Naive thymus-derived CD8-positive, alpha-beta T cell (primary cell): Measurements from ENCODE around the gene TXNDC17. TPM values are rescaled to one million over a fixed set of nuclear protein-coding genes. Genes with fewer than 3 reads are reported as not detected.

Experiments
- ATAC-seq, 2 donors: fragments of 150-1000 bp; cut with Tn5 transposase in 1 of 2; sonication (Bioruptor Pico), chemical (Tn5 transposase) in 1 of 2; 1 replicate in 1 of 2; 2 replicates in 1 of 2; pipeline ENCODE4 v1.10.0; 2021; ENCODE audit warnings: mild to moderate bottlenecking in 2 of 2, moderate library complexity in 2 of 2
- POLR2A ChIA-PET: fragments of 350-600 bp; sonication (Branson Sonifier 250); formaldehyde crosslinking; loops from one replicate; lab custom pipeline; 2021; ENCODE audit warnings: antibody characterized with exemption; lab: Charles Lee
- DNase-seq, 10 donors: peaks; one replicate each; pipeline versions ENCODE4 v3.0.0 to v3.0.0-alpha.2; 2020 to 2022
- H3K27ac Mint-ChIP-seq, 10 donors: one replicate each; pipeline ENCODE4 v1.8.0; 2020 to 2022; ENCODE audit warnings: mild to moderate bottlenecking in 10 of 10, mixed read lengths in 10 of 10, moderate library complexity in 4 of 10, inconsistent platforms in 1 of 10
- H3K27me3 Mint-ChIP-seq, 5 donors: one replicate each; pipeline ENCODE4 v1.8.0; 2021 to 2022; ENCODE audit warnings: mixed read lengths in 5 of 5
- H3K36me3 Mint-ChIP-seq, 3 donors: one replicate each; pipeline ENCODE4 v1.8.0; 2020 to 2022; ENCODE audit warnings: mixed read lengths in 3 of 3, mild to moderate bottlenecking in 2 of 3, inconsistent platforms in 1 of 3
- H3K4me1 Mint-ChIP-seq, 4 donors: one replicate each; pipeline ENCODE4 v1.8.0; 2021 to 2022; ENCODE audit warnings: mixed read lengths in 4 of 4
- H3K4me3 Mint-ChIP-seq, 10 donors: one replicate each; pipeline ENCODE4 v1.8.0; 2020 to 2022; ENCODE audit warnings: mild to moderate bottlenecking in 10 of 10, mixed read lengths in 10 of 10, moderate library complexity in 6 of 10, inconsistent platforms in 1 of 10
- H3K9me3 Mint-ChIP-seq, 9 donors: one replicate each; pipeline ENCODE4 v1.8.0; 2020 to 2022; ENCODE audit warnings: mixed read lengths in 9 of 9, mild to moderate bottlenecking in 3 of 9, inconsistent platforms in 1 of 9, moderate library complexity in 1 of 9
- polyA plus RNA-seq, 3 donors: library from polyadenylated mRNA; unstranded; fragments of 300-500 nt; fragmentation: Illumina TruSeq; gene quantifications; one replicate each; pipeline ENCODE4 v1.2.3, GENCODE V29; 2021
- total RNA-seq, 8 experiments: library from RNA in 2 of 8; stranded (reverse) in 2 of 8; gene quantifications; one replicate each; pipeline ENCODE4 v1.2.3 and lab custom pipeline; 2021 to 2026

TXNDC17 gene
- total and polyA plus RNA-seq, 5 experiments from 2014 or later = 17.2 to 73.5 (median 48.7) TPM

DNA sequence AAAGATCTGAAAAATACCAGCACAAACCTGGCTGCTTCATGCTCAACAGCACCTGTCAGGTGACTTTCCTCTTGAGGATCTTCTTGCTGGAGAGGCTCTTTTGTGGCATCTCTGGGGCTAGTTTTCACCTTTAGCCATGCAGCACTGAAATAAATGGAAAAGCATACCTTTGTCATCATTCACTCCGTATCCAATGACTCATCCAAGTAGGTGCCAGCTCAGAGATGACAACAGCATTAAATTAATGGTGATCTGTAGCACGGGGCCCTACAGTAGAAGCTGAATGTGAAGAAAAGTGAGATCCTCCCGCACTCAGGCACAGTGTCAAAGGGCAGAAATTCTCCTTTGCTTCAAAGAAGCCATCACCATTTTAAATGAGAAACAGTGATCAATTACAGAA lies 32.5 kb upstream of the TXNDC17 start:
- Mint-ChIP-seq H3K4me3 (no peak overlapping the region), H3K9me3 (peaks cover 0 to 1% (median 0%) of the 10 kb centered on the region in 9 donors), H3K27ac (no peak overlapping the region), H3K4me1 (peaks cover 0 to 3% (median 0%) of the 10 kb centered on the region in 4 donors), H3K27me3 (no peaks in the 10 kb centered on the region), H3K36me3 (peaks cover 0 to 90% (median 30%) of the 10 kb centered on the region in 3 donors)
- DNase-seq (no peak), ATAC-seq (no peak)
- POLR2A ChIA-PET = interaction anchor here (0.6 kb wide), 1 partner anchor 42 kb away, joined by 4 read pairs; no protein-coding TSS in a partner anchor

DNA sequence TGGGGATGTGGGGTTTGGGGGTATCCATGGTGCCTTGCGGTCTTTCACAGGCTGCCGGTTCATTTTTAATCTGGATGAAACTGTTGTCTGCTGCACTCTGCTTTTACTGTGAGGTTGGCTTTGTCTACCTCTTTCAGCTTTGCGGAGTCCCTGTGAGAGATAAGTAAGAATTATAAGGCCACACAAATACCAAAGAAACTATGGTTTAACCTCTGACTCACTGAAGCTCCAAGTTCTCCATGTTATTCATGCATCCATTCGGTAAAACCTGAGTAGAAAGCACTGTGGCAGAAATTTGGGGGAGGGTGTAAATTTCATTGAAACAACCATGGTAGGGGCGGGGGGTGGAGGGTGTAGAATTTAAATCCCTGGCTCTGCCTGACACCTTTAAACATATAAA lies 30.8 kb upstream of the TXNDC17 start:
- peaks cover 0 to 89% (median 31%) of the 10 kb centered on the region in 3 donors for H3K36me3 Mint-ChIP-seq
- ATAC-seq = no peak
- no peak overlapping the region for H3K27ac Mint-ChIP-seq
- H3K27me3 Mint-ChIP-seq = no peaks in the 10 kb centered on the region
- H3K4me1 Mint-ChIP-seq = peaks cover 0 to 5% (median 0%) of the 10 kb centered on the region in 4 donors
- no peak for DNase-seq
- H3K4me3 Mint-ChIP-seq = no peak overlapping the region
- POLR2A ChIA-PET = interaction anchor here (1.2 kb wide), 1 partner anchor 30 kb away, joined by 4 read pairs; the partner anchor contains the start of gene KIAA0753
- peaks cover 0 to 1% (median 0%) of the 10 kb centered on the region in 9 donors for H3K9me3 Mint-ChIP-seq

GRCh38 chr17:6611231-6611630 lies 29.6 kb upstream of the TXNDC17 start:
- POLR2A ChIA-PET = no interaction called here
- DNase-seq (no peak), ATAC-seq (no peak)
- Mint-ChIP-seq H3K9me3 (peaks cover 0 to 1% (median 0%) of the 10 kb centered on the region in 9 donors), H3K4me1 (peaks cover 0 to 5% (median 0%) of the 10 kb centered on the region in 4 donors), H3K4me3 (no peak overlapping the region), H3K27me3 (no peaks in the 10 kb centered on the region), H3K36me3 (peaks cover 0 to 81% (median 31%) of the 10 kb centered on the region in 3 donors), H3K27ac (no peak overlapping the region)

DNA sequence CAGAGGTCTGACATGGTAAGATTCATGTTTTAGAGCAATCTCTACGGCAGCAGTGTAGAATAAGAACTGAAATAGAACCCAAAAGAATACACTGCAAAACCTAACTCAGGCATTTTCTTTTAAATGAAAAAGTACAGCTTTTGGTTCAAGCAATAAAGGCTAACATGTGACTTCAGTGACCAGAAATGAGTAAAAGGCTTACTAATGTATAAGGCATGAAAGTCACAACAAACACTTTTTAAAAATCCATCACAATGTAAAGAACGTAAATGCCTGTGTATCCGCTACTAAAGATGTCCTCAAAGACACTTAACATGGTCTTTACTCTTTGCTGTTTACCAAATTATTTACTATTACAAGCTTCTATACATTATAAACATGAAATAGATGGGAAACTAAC lies 16.9 kb upstream of the TXNDC17 start:
- POLR2A ChIA-PET = no interaction called here

GRCh38 chr17:6626616-6627015 lies 14.2 kb upstream of the TXNDC17 start:
- POLR2A ChIA-PET = no interaction called here
- no peak overlapping the region for H3K27ac Mint-ChIP-seq
- no peaks in the 10 kb centered on the region for H3K27me3 Mint-ChIP-seq
- H3K9me3 Mint-ChIP-seq = no peaks in the 10 kb centered on the region
- H3K4me3 Mint-ChIP-seq = no peak overlapping the region
- ATAC-seq = no peak
- no peak for DNase-seq
- peaks cover 8 to 92% (median 26%) of the 10 kb centered on the region in 3 donors for H3K36me3 Mint-ChIP-seq
- peaks cover 5 to 13% (median 12%) of the 10 kb centered on the region in 4 donors for H3K4me1 Mint-ChIP-seq

More for the DNA sequence above, 16.9 kb upstream of the TXNDC17 start:
- ATAC-seq (no peak), DNase-seq (no peak)
- no peaks in the 10 kb centered on the region for H3K9me3 Mint-ChIP-seq
- no peak overlapping the region for H3K27ac Mint-ChIP-seq
- H3K36me3 Mint-ChIP-seq = peaks cover 7 to 88% (median 22%) of the 10 kb centered on the region in 3 donors
- no peak overlapping the region for H3K4me3 Mint-ChIP-seq
- H3K27me3 Mint-ChIP-seq = no peaks in the 10 kb centered on the region
- peaks cover 0 to 7% (median 2%) of the 10 kb centered on the region in 4 donors for H3K4me1 Mint-ChIP-seq

DNA sequence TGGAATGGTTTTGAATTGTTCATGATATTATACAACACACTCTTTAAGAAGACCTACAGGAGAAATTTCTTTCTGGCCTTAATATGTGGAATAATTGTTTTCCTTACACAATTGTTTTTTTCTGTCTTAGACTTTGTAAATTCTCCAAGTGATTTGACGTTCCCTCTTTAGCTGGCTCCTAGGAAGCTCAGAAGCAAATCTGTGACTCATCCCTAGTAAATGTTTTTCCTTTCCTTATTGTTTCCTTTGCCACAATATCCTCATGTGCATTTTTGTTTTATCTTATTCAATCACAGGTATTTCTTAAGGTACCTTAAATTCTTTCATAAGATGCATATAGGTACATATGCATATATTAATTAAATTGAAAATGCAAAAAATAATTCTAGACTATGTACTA lies 13.8 kb upstream of the TXNDC17 start:
- Mint-ChIP-seq H3K9me3 (no peaks in the 10 kb centered on the region), H3K36me3 (peaks cover 8 to 92% (median 26%) of the 10 kb centered on the region in 3 donors), H3K27ac (no peak overlapping the region), H3K4me3 (no peak overlapping the region), H3K4me1 (peaks cover 5 to 13% (median 13%) of the 10 kb centered on the region in 4 donors), H3K27me3 (no peaks in the 10 kb centered on the region)
- POLR2A ChIA-PET = no interaction called here
- DNase-seq (no peak), ATAC-seq (no peak)

- no peak for DNase-seq
- no peak overlapping the region for H3K27ac Mint-ChIP-seq
- POLR2A ChIA-PET = no interaction called here
- no peak overlapping the region for H3K4me3 Mint-ChIP-seq
- no peak for ATAC-seq
- H3K4me1 Mint-ChIP-seq = peaks cover 5 to 14% (median 11%) of the 10 kb centered on the region in 4 donors
- H3K9me3 Mint-ChIP-seq = no peaks in the 10 kb centered on the region
- H3K36me3 Mint-ChIP-seq = peaks cover 18 to 91% (median 48%) of the 10 kb centered on the region in 3 donors
- no peaks in the 10 kb centered on the region for H3K27me3 Mint-ChIP-seq
Measured at GRCh38 chr17:6630390-6630789, 10.5 kb upstream of the TXNDC17 start.

DNA sequence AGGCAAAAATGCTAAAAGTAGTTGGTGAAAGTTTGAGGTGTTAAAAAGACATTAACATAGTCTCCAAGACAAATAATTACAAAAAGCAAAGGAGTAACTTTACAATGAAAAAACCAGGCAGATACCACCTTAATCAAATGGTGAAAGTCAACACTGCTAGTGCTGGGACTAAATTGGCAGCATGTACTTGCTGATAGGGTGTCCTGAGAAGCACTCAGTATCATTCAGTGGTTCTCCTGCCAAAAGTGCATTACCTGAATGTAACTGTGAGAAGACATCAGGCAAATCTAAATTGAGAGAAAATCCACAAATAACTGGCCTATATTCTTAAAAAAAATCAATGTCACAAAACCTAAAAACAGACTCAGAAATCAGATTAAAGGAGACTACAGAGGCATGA lies 8.3 kb upstream of the TXNDC17 start:
- peaks cover 18 to 76% (median 39%) of the 10 kb centered on the region in 3 donors for H3K36me3 Mint-ChIP-seq
- no peak overlapping the region for H3K27ac Mint-ChIP-seq
- POLR2A ChIA-PET = no interaction called here

DNA sequence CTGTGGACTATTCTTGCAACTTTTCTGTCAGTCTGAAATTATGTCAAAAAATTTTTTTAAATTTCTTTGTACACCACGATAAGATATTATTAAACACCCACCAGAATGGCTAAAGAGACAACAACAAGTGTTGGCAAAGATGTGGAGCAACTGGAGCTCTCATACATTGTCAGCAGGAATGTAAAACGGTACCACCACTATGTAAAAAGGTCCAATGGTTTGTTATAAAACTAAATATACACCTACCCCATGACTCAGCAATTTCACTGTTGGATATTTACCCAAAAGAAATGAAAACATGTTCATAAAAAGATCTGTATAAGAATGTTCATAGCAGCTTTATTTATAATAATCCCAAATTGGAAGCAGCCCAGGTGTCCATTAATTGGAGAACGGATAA lies 7.6 kb upstream of the TXNDC17 start:
- POLR2A ChIA-PET = no interaction called here

More for the DNA sequence above, 8.3 kb upstream of the TXNDC17 start:
- no peak for ATAC-seq
- H3K4me1 Mint-ChIP-seq = peaks cover 5 to 23% (median 17%) of the 10 kb centered on the region in 4 donors
- H3K4me3 Mint-ChIP-seq = no peak overlapping the region
- H3K9me3 Mint-ChIP-seq = no peaks in the 10 kb centered on the region
- DNase-seq = no peak
- no peaks in the 10 kb centered on the region for H3K27me3 Mint-ChIP-seq

GRCh38 chr17:6636105-6636504 lies 4.8 kb upstream of the TXNDC17 start:
- Mint-ChIP-seq H3K4me1 (peaks cover 15 to 46% (median 34%) of the 10 kb centered on the region in 4 donors), H3K36me3 (peaks cover 11 to 43% (median 27%) of the 10 kb centered on the region in 3 donors), H3K9me3 (no peaks in the 10 kb centered on the region), H3K27ac (no peak overlapping the region), H3K27me3 (no peaks in the 10 kb centered on the region), H3K4me3 (no peak overlapping the region)
- DNase-seq (no peak), ATAC-seq (no peak)
- POLR2A ChIA-PET = no interaction called here

More for the DNA sequence above, 7.6 kb upstream of the TXNDC17 start:
- H3K9me3 Mint-ChIP-seq = no peaks in the 10 kb centered on the region
- peaks cover 12 to 31% (median 22%) of the 10 kb centered on the region in 4 donors for H3K4me1 Mint-ChIP-seq
- peaks cover 18 to 69% (median 36%) of the 10 kb centered on the region in 3 donors for H3K36me3 Mint-ChIP-seq
- ATAC-seq (no peak), DNase-seq (no peak)
- H3K4me3 Mint-ChIP-seq = no peak overlapping the region
- no peak overlapping the region for H3K27ac Mint-ChIP-seq
- H3K27me3 Mint-ChIP-seq = no peaks in the 10 kb centered on the region

DNA sequence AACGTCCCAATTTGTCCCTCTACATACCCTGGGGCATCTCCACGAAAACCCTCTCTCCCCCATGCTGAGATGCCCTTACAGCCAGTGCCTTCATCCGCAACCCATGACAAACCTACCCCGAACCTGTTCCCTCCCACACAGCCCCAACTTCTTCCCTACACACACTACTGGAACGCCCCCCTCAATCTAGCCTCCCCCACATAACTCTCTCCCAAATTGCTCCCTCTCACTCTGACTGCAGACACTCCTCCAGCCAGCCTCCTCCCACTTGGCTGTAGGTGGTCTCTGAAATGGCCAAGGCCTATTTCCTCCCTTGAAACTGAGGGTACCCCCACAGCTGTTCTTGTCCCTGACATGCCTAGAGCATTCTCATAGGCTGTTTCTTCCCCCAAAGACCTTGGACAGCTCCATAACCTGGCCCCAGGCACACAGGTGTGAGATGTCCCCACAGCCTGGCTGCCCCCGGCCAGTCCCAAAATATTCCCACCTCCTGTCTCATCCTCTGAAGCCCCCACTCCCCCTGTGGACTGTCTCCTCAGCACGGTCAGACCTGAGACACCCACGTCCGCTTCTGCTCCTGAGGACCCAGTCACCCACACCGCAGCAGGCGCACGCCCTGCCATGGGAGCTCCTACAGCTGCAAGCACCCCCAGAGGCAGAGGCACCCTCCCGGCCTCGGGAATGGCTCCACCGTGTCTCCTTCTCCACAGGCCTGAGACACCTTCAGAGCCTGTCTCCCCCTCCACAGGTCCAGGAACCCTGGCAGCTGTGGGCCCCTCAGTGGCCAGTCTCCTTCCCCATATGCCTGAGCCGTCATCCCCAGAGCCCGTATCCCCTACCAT lies 4.0 kb upstream of the TXNDC17 start:
- ATAC-seq (no peak), DNase-seq (no peak)
- no peaks in the 10 kb centered on the region for H3K27me3 Mint-ChIP-seq
- no peaks in the 10 kb centered on the region for H3K9me3 Mint-ChIP-seq
- H3K36me3 Mint-ChIP-seq = peaks cover 11 to 36% (median 22%) of the 10 kb centered on the region in 3 donors
- peak overlapping the region in 4 of 10 donors; percentile 19 to 72 (median 50) for H3K27ac Mint-ChIP-seq
- H3K4me3 Mint-ChIP-seq = peak overlapping the region in 1 of 10 donors; percentile 6
- H3K4me1 Mint-ChIP-seq = peaks cover 17 to 47% (median 37%) of the 10 kb centered on the region in 4 donors
- POLR2A ChIA-PET = no interaction called here

DNA sequence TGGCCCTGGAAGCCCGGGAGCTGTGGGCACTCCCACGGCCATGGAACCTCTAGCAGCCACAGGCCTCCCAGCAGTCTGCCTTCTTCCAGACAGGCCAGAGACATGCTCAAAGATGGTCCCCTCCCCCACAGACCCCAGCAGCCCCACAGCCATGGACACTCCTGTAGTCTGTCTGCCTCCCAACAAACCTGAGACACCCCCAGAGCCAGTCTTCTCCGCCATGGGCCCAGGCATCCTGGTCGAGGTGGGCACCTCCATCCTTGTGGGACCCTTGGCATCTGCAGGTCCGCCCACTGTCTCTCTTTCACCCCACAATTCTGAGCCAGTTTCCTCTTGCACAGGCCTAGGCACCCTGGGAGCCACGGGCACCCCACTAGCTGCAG lies 3.4 kb upstream of the TXNDC17 start:
- ATAC-seq = no peak
- Mint-ChIP-seq H3K27me3 (no peaks in the 10 kb centered on the region), H3K9me3 (no peaks in the 10 kb centered on the region), H3K27ac (peak overlapping the region in 2 of 10 donors; percentile 40 to 59), H3K36me3 (peaks cover 11 to 30% (median 19%) of the 10 kb centered on the region in 3 donors), H3K4me3 (peak overlapping the region in 1 of 10 donors; percentile 55), H3K4me1 (peaks cover 20 to 50% (median 42%) of the 10 kb centered on the region in 4 donors)
- no peak for DNase-seq
- POLR2A ChIA-PET = no interaction called here
